Stimulated activated CD8-positive, alpha-beta memory T cell treated with anti-CD3 and anti-CD28 coated beads, Interleukin-12 subunit alpha, Interleukin-12 subunit beta, amount 100 ng/mL, for 4 hours (primary cell): Measurements from ENCODE around the gene LRRC75A.
"Not testable (repeated sequence)": the region's sequence is repeated elsewhere in the genome, so short reads cannot be mapped to it uniquely, and the experiment has no call there.

ENCODE experiments used
- DNase-seq: peaks from one replicate; pipeline ENCODE4 v3.0.0-alpha.2; 2020; ENCODE audit warnings: low read depth

The LRRC75A gene

GRCh38 chr17:16472539-16472938 lies 19.5 kb downstream of the LRRC75A start:
- DNase-seq: no peak

- DNase-seq: no peak
These were observed 20.7 kb downstream of the LRRC75A start for GRCh38 chr17:16471295-16471694.

- no peak for DNase-seq
These were observed 21.7 kb downstream of the LRRC75A start for GRCh38 chr17:16470265-16470664.

GRCh38 chr17:16468428-16468992 lies 23.5 kb downstream of the LRRC75A start:
- DNase-seq: no peak

GRCh38 chr17:16467886-16468285 lies 24.1 kb downstream of the LRRC75A start:
- DNase-seq: no peak

GRCh38 chr17:16467044-16467443 lies 24.9 kb downstream of the LRRC75A start:
- DNase-seq: no peak

- no peak for DNase-seq
These were observed 25.6 kb downstream of the LRRC75A start for GRCh38 chr17:16466407-16466806.

GRCh38 chr17:16465861-16466338 lies 26.1 kb downstream of the LRRC75A start:
- no peak for DNase-seq

- DNase-seq: no peak
These were observed 27.0 kb downstream of the LRRC75A start for GRCh38 chr17:16465052-16465312.

- DNase-seq: no peak
These were observed 27.5 kb downstream of the LRRC75A start for GRCh38 chr17:16464303-16465051.

GRCh38 chr17:16463358-16464302 lies 28.4 kb downstream of the LRRC75A start:
- DNase-seq: no peak

GRCh38 chr17:16462070-16462864 lies 29.7 kb downstream of the LRRC75A start:
- no peak for DNase-seq

- DNase-seq: no peak
These were observed 30.5 kb downstream of the LRRC75A start for GRCh38 chr17:16461606-16461866.

- DNase-seq: no peak
These were observed 31.0 kb downstream of the LRRC75A start for GRCh38 chr17:16460796-16461605.

- DNase-seq: no peak
These were observed 32.0 kb downstream of the LRRC75A start for GRCh38 chr17:16459855-16460550.

- DNase-seq: no peak
These were observed 32.7 kb downstream of the LRRC75A start for GRCh38 chr17:16459271-16459670.

GRCh38 chr17:16456742-16457316 lies 35.2 kb downstream of the LRRC75A start:
- DNase-seq: no peak

GRCh38 chr17:16455997-16456741 lies 35.8 kb downstream of the LRRC75A start:
- DNase-seq: no peak

GRCh38 chr17:16453493-16453851 lies 38.5 kb downstream of the LRRC75A start:
- DNase-seq: no peak

- DNase-seq: not testable (repeated sequence)
These were observed 39.7 kb downstream of the LRRC75A start for GRCh38 chr17:16452268-16452667.
